ENCODE data around the gene DCDC1.

DCDC1 gene

DNA sequence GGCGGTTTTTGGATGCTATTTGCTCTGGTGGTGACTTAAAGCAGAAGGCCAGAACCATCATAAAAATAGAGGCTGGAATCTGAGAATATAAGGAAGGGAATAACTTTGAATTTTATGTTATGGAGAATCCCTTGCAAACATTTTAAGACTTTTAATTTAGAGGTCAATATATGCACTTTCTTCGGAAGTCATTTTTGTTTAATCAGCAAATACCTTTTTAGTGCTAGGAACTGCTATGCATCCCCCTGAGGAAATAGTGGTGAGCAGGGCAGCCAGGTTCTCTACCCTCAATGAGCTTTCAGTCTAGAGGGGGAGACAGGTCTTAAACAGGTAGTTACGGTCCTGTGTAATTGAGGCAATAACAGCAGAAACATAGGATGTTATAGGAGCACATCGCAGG lies 516.9 kb downstream of the DCDC1 start:
- DNase-seq (ENCODE audit: extremely low read depth, low read depth) = no peak
- TF ChIP-seq, protein P1, sequence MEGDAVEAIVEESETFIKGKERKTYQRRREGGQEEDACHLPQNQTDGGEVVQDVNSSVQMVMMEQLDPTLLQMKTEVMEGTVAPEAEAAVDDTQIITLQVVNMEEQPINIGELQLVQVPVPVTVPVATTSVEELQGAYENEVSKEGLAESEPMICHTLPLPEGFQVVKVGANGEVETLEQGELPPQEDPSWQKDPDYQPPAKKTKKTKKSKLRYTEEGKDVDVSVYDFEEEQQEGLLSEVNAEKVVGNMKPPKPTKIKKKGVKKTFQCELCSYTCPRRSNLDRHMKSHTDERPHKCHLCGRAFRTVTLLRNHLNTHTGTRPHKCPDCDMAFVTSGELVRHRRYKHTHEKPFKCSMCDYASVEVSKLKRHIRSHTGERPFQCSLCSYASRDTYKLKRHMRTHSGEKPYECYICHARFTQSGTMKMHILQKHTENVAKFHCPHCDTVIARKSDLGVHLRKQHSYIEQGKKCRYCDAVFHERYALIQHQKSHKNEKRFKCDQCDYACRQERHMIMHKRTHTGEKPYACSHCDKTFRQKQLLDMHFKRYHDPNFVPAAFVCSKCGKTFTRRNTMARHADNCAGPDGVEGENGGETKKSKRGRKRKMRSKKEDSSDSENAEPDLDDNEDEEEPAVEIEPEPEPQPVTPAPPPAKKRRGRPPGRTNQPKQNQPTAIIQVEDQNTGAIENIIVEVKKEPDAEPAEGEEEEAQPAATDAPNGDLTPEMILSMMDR (IDR thresholded peaks at IDR 0.05; ENCODE audit: low read depth, low read length, missing control alignments) = no peak
- no peak overlapping the region for H3K4me3 ChIP-seq (replicated peaks; ENCODE audit: low read depth, low read length)

DNA sequence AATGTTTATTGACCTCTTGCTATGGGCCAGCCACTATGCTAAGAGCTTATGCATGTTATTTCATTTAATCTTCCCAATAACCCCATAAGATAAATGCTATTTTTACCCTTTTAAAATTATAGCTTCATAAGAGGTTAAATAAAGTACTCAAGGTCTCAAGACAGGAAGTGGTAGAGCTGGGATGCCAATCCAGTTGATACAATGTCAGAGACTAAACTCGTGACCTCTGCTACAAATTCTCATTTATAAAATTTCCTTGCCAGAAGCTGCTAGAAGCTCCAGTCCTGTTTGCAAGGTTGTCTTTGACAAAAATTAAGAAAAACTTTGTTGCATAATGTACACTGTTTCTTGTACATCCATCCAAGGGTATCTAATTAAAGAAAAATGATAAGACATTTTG lies 517.4 kb downstream of the DCDC1 start:
- DNase-seq (ENCODE audit: extremely low read depth, low read depth) = no peak
- TF ChIP-seq, protein P1 (IDR thresholded peaks at IDR 0.05; ENCODE audit: low read depth, low read length, missing control alignments) = no peak
- H3K4me3 ChIP-seq (replicated peaks; ENCODE audit: low read depth, low read length) = no peak overlapping the region

DNA sequence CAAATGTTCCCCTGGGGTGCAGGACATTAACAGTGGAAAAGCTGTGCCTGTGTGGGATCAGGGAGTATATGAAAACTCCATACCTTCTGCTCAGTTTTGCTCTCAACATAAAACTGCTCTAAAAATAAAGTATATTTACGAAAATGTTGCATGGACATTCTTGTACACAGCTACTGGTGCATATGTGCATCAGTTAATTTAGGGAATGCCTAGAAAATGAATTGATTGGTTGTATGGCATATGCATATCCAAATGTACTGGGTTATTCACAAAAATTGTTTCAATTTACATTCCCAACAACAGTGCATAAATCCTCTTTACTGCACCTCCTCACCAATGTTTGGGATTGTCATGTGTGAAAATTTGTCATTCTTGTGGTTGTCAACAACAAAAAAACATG lies 532.3 kb downstream of the DCDC1 start:
- TF ChIP-seq, protein P1 (IDR thresholded peaks at IDR 0.05; ENCODE audit: low read depth, low read length, missing control alignments) = no peak
- H3K4me3 ChIP-seq (replicated peaks; ENCODE audit: low read depth, low read length) = no peak overlapping the region
- no peak for DNase-seq (ENCODE audit: extremely low read depth, low read depth)

DNA sequence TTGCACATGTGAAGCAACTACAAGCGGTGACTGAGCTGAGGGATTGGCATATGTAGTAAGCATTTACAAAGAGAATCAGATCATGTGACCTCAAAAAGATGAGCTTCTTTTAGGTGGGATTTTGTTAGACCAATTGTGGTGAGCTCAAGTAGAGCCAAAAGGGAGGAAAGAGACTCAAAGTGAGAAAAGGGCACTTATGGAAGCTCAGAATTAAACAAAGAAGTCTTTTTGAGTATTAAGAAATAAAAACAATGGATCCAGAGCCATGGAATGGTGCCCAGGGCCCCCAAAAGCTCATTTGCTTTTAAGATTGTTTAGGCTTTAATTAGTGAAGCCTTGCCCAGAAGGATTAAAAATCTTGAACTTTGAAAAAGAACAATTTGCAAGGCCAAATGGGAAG lies 536.7 kb downstream of the DCDC1 start:
- TF ChIP-seq, protein P1 (IDR thresholded peaks at IDR 0.05; ENCODE audit: low read depth, low read length, missing control alignments) = no peak
- H3K4me3 ChIP-seq (replicated peaks; ENCODE audit: low read depth, low read length) = no peak overlapping the region
- no peak for DNase-seq (ENCODE audit: extremely low read depth, low read depth)

DNA sequence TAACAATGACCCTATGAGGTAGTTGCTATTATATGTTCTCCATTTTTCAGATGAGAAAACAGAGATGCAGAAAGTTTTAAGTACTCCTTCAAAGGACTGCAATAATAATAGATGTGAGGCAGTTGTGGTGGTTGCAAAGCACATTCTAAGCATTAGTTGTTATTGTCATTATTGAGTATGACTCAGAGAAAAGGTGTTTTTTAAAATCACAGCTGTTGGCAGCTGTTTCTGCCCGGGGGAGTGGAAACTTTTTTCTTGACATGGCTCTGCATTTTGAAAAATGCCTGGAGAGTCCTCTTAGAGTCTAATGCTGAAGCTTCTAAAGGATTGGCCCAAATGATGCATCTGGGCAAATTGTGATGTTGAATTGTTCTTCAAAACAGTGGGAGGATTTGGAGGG lies 538.9 kb downstream of the DCDC1 start:
- DNase-seq (ENCODE audit: extremely low read depth, low read depth) = no peak
- TF ChIP-seq, protein P1 (IDR thresholded peaks at IDR 0.05; ENCODE audit: low read depth, low read length, missing control alignments) = no peak
- H3K4me3 ChIP-seq (replicated peaks; ENCODE audit: low read depth, low read length) = no peak overlapping the region

DNA sequence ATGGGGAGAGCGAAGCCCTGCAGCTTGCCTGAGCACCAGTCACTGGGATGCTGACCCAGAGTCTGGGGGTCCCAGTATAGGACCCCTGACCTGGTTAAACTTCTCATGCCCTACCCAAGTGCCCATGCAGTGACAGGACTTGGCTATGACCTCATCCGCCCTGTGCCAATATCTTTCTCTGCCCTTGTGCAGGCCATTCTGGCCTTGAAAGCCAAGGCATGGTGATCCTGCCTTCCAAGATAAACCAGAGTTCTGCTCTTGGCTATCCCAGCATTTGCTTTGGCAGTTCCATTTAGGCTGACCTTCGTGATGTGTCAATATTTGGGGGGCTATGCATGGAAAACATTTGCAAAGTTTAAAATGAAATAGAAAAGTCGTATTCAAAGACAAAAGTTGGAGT lies 542.6 kb downstream of the DCDC1 start:
- TF ChIP-seq, protein P1 (IDR thresholded peaks at IDR 0.05; ENCODE audit: low read depth, low read length, missing control alignments) = no peak
- H3K4me3 ChIP-seq (replicated peaks; ENCODE audit: low read depth, low read length) = no peak overlapping the region
- no peak for DNase-seq (ENCODE audit: extremely low read depth, low read depth)

DNA sequence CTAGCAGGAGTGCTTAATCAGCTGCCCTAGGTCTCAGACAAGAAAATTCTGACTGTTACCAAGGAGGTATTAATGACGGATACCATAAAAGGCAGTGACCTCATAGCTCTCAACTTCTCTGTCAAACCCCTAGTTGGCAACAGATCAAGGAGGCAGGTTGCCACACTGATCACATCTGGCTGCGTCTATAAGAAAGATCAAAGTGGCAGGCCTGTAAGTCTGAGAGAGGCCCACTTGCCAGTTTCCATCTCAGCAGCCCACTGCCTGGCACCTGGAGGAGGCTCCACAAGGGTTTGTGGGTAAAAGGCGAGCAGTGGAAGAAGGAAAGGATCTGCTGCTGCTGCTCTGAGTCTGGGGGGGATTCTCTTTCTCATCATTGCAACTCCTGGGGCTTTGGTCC lies 543.8 kb downstream of the DCDC1 start:
- TF ChIP-seq, protein P1 (IDR thresholded peaks at IDR 0.05; ENCODE audit: low read depth, low read length, missing control alignments) = no peak
- no peak for DNase-seq (ENCODE audit: extremely low read depth, low read depth)
- H3K4me3 ChIP-seq (replicated peaks; ENCODE audit: low read depth, low read length) = no peak overlapping the region
